Sigmoid colon (tissue), 4 donors: ENCODE measurements around the gene NOXO1.

Source experiments
- POLR2A ChIP-seq, 2 donors: fragments of 450-650 bp; IDR thresholded peaks; one replicate each; pipeline ENCODE4 v1.6.1; 2016; ENCODE audit warnings: antibody characterized with exemption in 2 of 2, mild to moderate bottlenecking in 2 of 2, moderate library complexity in 2 of 2
- POLR2AphosphoS5 ChIP-seq, 4 donors: sonication (generic); formaldehyde crosslinking; IDR thresholded peaks; one replicate each; pipeline ENCODE4 v1.6.1; 2017; ENCODE audit warnings: antibody characterized with exemption in 4 of 4
- TF ChIP-seq, protein P1 (sequence below), 4 experiments: fragments of 450-650 bp in 3 of 4; fragments of 200-600 bp in 1 of 4; IDR thresholded peaks; one replicate each; pipeline ENCODE4 v1.5.1; 2016 to 2019; ENCODE audit warnings: antibody characterized with exemption in 4 of 4, mild to moderate bottlenecking in 3 of 4, moderate library complexity in 2 of 4

DNA sequence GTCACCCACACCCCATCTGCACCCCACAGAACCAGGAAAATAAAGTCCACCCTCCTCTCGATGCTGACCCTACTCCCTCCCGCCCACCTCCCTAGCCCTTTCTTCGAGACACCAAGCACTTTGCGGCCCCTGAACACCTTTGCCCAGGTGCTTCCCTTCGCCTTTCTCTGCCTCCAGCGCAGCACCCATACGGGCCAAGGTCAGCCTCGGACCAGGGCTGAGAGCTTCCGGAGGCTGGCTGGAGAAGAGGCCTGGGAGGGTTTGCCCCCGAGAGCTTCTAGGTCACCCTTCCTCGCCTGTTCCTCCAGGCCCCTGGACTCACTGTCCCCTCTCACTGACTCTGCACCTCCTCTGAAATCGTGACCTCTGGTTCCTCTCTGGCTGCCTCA, 42.8 kb upstream of the NOXO1 start:
- TF ChIP-seq POLR2A (IDR thresholded peaks at IDR 0.05), result no peak
- TF ChIP-seq, protein P1, sequence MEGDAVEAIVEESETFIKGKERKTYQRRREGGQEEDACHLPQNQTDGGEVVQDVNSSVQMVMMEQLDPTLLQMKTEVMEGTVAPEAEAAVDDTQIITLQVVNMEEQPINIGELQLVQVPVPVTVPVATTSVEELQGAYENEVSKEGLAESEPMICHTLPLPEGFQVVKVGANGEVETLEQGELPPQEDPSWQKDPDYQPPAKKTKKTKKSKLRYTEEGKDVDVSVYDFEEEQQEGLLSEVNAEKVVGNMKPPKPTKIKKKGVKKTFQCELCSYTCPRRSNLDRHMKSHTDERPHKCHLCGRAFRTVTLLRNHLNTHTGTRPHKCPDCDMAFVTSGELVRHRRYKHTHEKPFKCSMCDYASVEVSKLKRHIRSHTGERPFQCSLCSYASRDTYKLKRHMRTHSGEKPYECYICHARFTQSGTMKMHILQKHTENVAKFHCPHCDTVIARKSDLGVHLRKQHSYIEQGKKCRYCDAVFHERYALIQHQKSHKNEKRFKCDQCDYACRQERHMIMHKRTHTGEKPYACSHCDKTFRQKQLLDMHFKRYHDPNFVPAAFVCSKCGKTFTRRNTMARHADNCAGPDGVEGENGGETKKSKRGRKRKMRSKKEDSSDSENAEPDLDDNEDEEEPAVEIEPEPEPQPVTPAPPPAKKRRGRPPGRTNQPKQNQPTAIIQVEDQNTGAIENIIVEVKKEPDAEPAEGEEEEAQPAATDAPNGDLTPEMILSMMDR (IDR thresholded peaks at IDR 0.05), result no peak
- no peak for TF ChIP-seq POLR2AphosphoS5 (IDR thresholded peaks at IDR 0.05)
